ACHN (cell line): ENCODE results near the gene TCL1A.

Experiments
- DNase-seq: peaks from one replicate; pipeline ENCODE4 v3.0.0-alpha.2; 2015
- in situ Hi-C: cut with HindIII; loops from 2 replicates; pipeline ENCODE4 v1.10.0; 2017; ENCODE audit warnings: low sequenced_read_pairs, low pct_ligation_motif_present, low pct_unique_long_range_greater_than_20kb

Gene TCL1A

DNA sequence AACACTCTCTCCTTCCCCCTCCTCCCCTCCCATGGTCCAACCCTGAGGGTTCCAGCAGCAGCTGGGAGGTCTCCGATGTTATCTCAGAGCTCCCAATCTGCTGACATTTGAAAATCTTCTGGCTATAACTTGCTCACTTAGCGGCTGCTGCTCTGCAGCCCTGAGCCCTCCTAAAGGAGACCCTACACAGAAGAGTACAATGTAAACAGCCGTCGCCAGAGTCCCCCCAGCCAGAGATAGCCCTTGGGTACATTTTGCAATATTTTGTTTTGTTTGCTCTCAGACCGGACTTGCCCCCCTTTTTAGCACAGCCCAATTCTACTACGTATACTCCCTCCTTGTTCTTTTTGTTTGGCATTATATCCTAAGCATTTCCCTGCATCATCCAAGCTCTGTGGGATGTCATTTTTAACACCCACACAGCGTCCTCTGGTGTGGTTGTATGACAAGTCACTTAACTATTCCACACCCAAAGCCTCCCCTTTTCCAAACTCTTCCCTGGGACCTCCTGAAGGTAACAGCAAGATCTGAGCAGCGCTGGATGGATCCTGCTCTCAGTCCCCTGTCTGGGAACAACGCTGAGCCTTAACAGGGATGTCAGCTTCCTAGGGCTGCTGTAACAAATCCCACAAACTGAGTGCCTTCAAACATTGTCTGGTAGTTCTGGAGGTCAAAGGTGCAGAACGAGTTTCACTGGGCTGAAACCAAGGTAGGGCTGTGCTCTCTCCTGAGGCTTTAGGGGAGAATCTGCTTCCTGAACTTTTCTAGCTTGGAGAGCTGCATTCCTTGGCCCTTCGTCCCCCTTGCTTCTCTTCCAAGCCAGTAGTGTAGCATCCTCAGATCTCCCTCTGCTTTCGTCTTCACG is 53.0 kb downstream of the TCL1A start:
- no peak for DNase-seq
- in situ Hi-C loops, result no loop called here

GRCh38 chr14:95659990-95660385 is 53.9 kb downstream of the TCL1A start:
- no peak for DNase-seq
- in situ Hi-C loops, result no loop called here
